Smooth muscle cell of the coronary artery (primary cell): Measurements from ENCODE around the gene POU3F4. TPM values are rescaled to one million over a fixed set of nuclear protein-coding genes. Genes with fewer than 3 reads are reported as not detected.

Source experiments
- total RNA-seq: library from RNA; depleted of rRNA; stranded (reverse); fragments of >200 nt; gene quantifications from 2 replicates; pipeline ENCODE4 v1.2.3, GENCODE V29; 2014; ENCODE audit warnings: low replicate concordance

POU3F4 gene
- total RNA-seq, result not detected in 2 replicates

GRCh38 chrX:83508006-83508405 lies at the start of gene POU3F4:
POU3F4 (plus strand) TSS chrX:83508290; CDS start chrX:83508325, 35 bp downstream.

